NB4 (cell line): ENCODE data around the gene LRGUK.
"Not testable (repeated sequence)": the region's sequence is repeated elsewhere in the genome, so short reads cannot be mapped to it uniquely, and the experiment has no call there.

Source experiments
- CTCF ChIP-seq: IDR thresholded peaks from one replicate; pipeline ENCODE4 v1.5.1; 2012; ENCODE audit warnings: low read depth, low read length
- MYC ChIP-seq: IDR thresholded peaks from 2 replicates; pipeline ENCODE4 v1.6.1; 2011; ENCODE audit warnings: low read depth, low read length
- TF ChIP-seq, protein P1 (sequence below): IDR thresholded peaks from 2 replicates; pipeline ENCODE4 v1.6.1; 2011; ENCODE audit warnings: low read depth, low read length

DNA sequence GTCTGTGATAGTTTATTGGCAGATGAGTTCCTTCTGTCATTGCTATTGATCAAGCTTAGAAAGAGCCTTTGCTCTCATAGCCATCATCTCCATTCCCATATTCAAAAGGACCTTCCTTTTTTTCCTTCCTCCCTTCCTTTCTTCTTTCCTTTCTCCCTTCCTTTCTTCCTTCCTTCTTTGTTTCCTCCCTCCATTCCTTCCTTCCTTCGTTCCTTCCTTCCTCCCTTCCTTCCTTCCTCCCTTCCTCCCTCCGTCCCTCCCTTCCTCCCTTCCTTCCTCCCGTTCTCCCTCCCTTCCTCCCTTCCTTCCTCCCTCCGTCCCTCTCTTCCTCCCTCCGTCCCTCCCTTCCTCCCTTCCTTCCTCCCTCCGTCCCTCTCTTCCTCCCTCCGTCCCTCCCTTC is 104.2 kb downstream of the LRGUK start:
- TF ChIP-seq CTCF, MYC: not testable (repeated sequence)
- TF ChIP-seq, protein P1, sequence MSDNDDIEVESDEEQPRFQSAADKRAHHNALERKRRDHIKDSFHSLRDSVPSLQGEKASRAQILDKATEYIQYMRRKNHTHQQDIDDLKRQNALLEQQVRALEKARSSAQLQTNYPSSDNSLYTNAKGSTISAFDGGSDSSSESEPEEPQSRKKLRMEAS, result not testable (repeated sequence)
